NCI-H128 (cell line): ENCODE measurements around the gene EGFLAM.
"Not testable (repeated sequence)": the region's sequence is repeated elsewhere in the genome, so short reads cannot be mapped to it uniquely, and the experiment has no call there.

Source experiments
- DNase-seq: peaks from one replicate; lab custom pipeline; 2025; ENCODE audit not compliant: unreplicated experiment; lab: John Stamatoyannopoulos, UW

Gene EGFLAM

GRCh38 chr5:38323645-38324295 lies 65.4 kb downstream of the EGFLAM start:
- no peak for DNase-seq

GRCh38 chr5:38329132-38329715 lies 70.9 kb downstream of the EGFLAM start:
- DNase-seq: no peak

GRCh38 chr5:38330207-38330606 lies 71.8 kb downstream of the EGFLAM start:
- DNase-seq: no peak

- no peak for DNase-seq
Measured at GRCh38 chr5:38331831-38332230, 73.5 kb downstream of the EGFLAM start.

GRCh38 chr5:38333181-38333580 lies 74.8 kb downstream of the EGFLAM start:
- DNase-seq: not testable (repeated sequence)

DNA sequence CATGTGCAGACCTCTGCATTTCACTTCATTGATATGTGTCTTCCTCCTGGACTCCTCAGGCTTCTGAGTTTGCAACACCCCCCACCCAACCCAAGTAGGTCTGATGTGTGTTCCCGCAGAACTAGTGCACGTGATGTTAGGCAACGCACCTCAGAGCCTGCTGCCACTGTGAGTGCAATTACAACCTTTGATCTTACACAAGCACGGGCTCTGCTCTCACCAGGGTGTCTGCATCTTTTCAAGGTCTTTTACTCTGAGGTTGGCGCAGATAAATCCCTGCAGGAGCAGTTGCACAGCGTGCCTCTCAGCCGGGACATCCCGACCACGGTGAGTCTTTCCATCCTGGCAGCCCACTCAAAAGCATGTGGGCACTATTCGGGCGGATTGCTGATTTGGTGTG lies 80.1 kb downstream of the EGFLAM start:
- DNase-seq: no peak

DNA sequence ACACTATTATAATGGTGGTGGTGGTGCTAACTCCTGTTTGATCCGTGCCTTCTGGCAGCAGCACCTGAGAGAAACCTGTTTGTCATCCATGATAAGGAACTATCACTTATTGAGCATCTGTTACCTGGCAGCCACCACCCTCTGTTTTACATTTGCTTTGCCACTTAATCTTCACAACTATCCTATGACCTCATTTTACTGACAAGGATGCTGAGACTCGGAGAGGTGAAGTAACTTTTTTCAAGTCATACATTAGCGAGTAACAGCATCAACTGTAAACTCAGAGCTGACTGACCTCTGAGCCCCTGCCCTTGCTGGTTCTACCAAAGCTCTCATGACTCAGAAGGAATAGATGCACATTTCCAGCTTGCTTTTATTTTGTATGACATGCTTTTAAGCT lies 81.1 kb downstream of the EGFLAM start:
- no peak for DNase-seq

DNA sequence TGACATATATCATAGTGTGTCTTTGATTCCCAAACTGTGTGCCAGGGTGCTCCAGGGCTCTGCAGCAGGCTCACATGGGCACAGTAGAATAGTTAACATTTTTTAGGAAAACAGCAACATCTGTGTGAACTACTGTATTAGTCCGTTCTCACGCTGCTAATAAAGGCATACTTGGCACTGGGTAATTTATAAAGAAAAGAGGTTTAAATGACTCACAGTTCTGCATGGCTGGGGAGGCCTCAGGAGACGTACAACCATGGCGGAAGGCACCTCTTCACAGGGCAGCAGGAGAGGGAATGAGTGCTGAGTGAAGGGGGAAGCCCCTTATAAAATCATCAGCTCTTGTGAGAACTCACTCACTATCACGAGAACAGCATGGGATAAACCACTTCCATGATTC lies 82.7 kb downstream of the EGFLAM start:
- no peak for DNase-seq

DNA sequence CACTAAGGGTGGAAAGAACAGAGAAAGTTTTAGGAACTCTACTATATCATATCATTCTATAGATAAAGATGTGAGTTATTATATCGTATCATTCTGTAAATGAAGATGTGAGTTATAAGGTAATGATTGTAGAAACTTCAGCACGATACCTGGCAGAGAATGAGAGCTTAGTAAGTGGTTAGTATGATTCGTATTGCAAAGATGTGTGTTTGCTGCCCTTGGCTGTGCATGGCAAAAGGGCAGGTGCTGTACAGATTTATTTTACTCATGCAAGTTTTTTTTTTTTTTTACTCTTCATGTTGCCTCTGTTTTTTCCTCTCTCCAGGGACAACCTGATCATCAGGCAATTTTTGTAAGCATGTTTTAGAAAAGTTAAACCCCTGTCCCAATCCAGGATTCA lies 83.3 kb downstream of the EGFLAM start:
- DNase-seq: no peak

DNA sequence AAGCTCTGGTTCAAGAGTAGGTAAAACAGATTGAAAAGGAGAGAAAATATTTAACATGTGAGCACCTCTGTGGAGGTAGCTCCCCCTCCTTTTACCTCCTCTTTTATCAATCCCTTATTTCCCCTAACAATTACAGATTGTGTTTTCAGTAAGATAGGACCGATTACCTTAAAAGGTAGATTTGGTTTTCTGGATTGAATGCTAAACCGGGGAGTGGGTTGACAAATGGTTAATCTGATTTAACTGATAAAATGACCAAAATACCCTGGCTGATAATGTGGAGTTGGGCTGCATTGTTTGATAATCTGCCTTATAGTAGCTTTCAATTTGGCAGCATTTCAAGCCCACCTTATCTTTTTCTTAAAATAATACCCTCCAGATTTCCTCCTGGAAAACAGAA lies 83.9 kb downstream of the EGFLAM start:
- no peak for DNase-seq

DNA sequence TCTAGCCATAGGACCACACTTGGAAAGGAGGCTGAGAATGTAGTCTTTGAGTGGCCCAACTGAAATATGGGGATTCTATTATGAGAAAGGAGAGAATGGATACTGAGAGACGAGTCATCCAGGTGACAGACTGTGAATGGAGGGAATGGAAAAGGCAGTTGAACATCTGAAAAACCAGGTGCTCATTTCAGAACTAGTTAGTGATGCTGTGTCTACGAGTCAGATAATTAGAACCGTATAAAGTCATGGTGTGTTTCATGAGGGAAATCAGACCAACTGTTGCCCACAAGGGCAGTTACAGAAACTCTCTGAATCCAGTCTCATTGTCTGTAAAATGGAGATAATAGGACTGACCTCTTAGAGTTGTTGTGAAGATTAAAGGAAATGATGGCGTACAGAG lies 86.5 kb downstream of the EGFLAM start:
- DNase-seq: no peak

DNA sequence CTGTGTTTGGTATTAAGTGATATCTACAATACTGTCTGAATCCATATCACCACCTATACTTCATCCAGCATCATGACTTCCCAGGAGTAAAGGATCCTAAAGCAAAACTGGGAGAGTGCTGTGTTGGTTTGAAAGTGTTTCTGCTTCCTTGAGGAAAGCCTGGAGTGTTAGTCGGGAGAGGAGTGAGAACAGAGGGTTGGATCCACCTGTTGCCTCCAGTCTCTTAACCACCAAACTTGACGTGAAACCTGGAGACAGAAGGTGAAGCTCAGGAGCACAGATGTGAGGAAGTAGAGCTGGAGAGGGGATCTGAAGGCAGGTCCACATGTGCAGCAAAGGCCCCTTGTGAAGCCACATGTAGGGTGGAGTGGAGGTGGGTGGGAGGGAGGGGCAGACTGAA lies 88.2 kb downstream of the EGFLAM start:
- no peak for DNase-seq

DNA sequence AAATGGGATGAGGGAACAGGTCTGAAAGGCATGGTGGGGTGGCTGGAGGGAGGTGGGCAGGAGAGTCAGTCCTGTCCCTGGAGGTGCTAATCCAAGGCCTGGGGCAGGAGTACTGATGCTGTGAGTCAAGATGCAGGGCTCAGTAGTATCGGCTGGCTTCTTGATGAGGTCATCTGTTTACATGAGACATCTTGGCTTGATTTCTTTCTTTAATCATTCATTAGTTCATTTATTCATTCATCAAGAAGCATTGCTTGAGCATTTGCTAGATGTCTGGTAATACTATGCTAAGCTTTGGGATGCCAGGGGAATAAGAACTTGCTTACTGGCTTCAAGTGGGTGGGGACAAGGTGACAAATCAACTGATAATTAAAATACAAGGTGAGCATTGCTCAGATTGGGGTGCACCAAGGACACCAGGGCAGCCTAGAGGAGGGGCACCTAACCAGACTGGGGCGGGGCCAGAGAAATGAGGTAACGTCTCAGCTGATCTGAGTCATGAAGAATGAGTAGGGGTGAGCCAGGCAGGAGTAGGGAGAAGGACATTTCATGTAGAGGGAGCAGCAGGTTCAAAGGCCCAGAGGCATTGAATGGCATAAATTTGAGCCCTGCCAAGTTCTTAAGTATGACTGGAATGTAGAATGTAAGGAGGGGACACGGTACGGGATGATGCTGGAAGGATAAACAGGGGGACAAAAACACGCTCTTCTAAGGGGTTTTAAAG lies 88.8 kb downstream of the EGFLAM start:
- DNase-seq: no peak

DNA sequence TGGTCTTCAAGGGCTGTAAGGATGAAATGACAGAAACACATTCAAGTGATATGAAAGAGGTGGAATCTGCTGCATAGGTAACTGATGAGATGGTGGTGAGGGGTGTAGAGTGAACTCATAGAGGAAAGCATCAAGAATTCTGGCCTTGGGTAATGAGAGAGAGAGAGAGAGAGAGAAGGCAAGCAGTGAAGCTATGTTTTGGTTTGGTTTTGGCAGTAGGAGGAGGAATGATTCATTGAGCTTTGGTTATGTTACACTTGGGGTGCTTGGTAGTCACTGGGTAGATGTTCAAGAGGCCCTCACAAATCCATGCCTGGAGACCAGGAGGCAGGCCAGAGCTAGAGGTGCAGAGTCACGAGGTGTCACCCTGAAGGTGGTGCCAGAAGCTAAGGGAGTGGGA lies 89.5 kb downstream of the EGFLAM start:
- no peak for DNase-seq

GRCh38 chr5:38360323-38361061 lies 102.1 kb downstream of the EGFLAM start:
- DNase-seq: no peak

DNA sequence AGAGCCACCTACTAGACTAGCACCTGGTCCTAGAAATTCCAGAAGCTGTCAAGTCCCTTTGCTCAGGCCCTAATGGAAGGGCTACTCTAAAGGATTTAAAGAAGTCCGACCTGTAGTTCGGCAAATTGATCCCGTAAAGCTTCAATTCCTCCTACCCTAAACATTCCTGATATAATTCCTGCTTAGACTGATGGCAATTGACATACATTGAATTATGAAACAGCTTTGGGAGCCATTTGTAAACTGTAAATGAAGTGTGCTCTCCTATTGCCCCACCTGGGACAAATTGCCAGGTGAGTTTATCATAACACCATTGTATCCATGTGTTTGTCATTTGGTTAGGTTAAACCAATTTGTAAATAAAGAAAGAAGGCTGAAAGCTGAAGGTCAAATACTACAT lies 104.4 kb downstream of the EGFLAM start:
- no peak for DNase-seq

DNA sequence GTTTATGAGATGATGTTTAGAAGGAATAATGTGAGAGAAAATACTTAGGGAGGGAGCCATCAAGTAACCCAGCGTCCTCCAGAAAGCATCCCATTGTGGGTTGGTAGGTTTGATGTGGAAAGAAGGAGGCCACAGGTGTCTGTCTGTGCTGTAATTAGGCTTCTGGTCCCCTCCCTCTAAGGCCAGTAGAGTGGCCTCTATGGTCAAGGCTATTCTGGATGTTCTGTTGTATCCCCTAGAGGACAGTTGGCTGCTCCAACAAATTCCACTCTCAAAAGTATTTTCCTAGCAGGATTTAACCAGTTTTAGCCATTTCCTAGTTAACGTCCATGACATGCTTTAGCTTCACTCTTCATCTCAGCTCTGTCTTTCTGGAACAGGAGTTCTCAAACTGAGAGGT lies 106.5 kb downstream of the EGFLAM start:
- DNase-seq: no peak

DNA sequence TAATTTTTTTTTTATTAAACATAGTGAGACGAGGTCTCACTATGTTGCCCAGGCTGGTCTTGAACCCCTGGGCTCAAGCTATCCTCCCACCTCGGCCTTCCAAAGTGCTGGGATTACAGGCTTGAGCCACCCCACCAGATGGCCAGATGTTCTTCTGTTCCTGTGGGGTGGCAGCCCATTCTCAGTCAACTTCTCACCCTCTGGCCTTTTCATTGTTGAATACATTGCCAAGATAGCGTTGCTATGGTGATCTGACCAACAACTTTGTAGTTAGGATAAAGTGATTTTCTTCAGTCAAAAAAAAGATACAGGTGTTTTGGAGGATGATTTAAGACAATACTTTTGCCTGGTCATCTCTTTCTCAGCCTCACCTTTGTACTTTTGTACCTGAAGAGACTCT lies 109.1 kb downstream of the EGFLAM start:
- DNase-seq: no peak

DNA sequence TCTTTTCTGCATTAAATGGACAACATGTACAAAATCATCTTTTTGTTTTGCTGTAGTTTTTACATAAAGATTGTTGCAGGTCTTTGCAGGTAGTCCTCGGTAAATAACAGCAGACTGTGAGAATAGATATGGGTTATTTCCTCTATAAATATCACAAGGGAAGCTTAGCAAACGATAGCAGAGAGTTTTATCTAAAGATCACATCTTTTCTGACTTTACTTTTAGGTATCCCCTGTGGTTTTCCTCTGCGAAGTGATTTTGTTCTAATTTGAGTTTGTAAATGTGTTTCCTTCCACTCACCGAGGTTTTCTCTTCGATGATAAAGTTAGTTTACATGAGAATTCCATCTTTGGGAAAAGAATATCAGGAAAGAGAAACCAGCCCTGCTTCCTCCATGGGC lies 109.6 kb downstream of the EGFLAM start:
- no peak for DNase-seq

GRCh38 chr5:38369692-38370091 lies 111.3 kb downstream of the EGFLAM start:
- DNase-seq: no peak

DNA sequence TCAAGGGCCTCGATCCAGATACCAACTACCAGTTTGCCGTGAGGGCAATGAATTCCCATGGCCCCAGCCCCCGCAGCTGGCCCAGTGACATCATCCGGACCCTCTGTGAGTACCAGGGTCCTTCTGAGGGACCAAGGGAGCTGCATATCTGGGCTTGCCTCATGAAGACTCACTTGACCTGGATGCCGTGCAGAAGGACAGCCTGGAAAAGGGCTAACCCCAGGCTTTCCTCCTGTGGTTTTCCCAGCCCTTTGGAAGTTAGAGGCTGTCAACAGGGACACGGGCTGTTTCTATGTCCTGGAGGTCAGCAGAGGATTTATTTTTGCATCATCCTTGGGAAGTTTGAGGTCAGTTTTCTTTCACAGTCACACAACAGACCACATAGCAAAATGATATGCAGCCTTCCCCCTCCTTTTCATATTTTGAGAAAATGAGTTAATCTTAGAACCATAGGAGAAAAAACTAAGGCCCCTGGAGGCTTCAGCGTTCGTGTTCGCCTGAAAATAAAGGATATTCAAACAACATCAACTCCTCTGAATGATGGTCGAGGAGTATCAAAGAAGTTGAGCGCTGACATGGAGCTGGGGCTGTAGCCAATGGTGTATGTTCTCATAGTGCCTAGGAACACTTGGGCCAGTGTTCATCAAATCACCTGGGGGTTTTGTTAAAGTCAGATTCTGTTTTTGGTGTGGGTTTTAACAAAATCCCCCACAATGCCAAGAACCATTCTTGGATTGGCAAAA lies 112.2 kb downstream of the EGFLAM start:
- DNase-seq: no peak
